GM18526 (cell line): ENCODE results near the gene FAM171A1.

Experiments used
- POLR2A ChIP-seq: IDR thresholded peaks from 3 replicates; pipeline ENCODE4 v1.6.1; 2011; ENCODE audit not compliant: insufficient read length; ENCODE audit errors: extremely low read depth

FAM171A1 gene

GRCh38 chr10:15290671-15291070 lies 80.4 kb downstream of the FAM171A1 start:
- TF ChIP-seq POLR2A: no peak

DNA sequence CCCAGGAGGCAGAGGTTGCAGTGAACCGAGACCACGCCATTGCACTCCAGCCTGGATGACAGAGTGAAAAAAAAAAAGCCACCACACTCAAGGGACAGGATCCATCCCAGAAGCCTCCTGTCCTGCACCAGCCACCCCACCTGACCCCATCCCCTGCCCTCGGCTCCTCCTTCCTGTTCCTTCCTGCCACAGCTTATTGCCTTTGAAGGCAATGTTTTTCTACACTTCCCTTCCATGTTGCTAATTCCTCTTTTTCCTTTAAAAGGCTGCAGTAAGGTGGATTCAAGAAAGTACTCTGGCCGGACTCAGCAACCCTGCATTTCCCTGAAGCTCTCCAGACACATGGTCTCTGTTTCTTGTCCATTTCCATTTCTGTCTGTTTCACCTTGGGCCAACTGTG lies 80.9 kb downstream of the FAM171A1 start:
- no peak for TF ChIP-seq POLR2A

GRCh38 chr10:15280974-15281373 lies 90.1 kb downstream of the FAM171A1 start:
- no peak for TF ChIP-seq POLR2A

DNA sequence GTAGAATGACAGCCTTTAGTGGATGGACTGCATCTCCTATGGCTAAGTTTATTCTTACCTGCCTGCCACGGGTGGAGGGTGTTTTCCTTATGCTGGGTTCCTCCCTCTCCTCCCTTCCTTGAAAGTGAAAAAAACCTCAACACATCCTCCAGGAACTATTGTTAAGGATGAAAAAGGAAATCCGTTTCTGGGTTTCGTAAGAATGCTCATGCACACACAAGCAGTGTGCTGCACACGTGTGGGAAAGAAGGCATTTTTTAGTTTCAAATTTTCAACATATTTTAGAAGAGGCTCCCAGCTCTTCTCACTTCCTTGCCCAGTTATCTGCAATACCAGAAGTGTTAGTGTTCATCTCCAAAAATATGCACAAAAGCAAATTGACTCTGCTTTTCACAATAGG lies 90.6 kb downstream of the FAM171A1 start:
- TF ChIP-seq POLR2A: no peak

- TF ChIP-seq POLR2A: no peak
These were observed 91.9 kb downstream of the FAM171A1 start for GRCh38 chr10:15279236-15279635.

DNA sequence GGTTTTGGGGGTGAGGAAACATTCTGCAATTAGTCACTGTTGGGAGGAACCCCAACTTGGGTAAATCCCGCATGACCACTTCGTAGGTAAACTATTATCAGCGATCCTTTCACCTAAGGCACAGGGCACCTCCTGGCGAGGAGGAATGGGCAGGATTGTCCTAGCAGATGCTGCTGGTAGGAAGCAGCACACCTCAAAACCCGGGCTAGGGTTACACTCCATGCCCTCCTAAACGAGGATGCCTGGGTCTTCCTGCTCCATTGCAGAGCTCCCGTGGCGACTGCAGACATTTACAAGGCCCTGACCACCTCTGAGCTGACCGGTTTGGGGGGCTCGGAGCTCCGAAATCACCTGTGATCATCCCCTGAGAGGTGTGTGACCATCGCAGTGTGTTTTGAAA lies 92.3 kb downstream of the FAM171A1 start:
- TF ChIP-seq POLR2A: no peak

DNA sequence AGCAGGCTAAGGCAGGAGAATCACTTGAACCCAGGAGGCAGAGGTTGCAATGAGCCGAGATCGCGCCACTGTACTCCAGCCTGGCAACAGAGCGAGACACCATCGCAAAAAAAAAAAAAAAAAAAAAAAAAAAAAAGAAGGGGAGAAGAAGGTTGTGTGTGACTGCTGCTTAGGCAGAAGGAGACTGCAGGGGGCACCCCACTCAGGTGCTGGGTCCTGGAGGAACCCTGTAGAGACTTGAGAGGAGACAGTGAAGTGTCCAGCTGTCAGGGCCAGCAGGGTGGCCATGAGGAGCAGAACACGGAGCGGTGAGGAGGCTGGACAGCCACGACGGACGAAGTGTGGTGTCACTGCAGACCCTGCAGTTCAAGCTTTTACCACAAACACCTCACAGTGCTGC lies 103.6 kb downstream of the FAM171A1 start:
- TF ChIP-seq POLR2A: no peak

DNA sequence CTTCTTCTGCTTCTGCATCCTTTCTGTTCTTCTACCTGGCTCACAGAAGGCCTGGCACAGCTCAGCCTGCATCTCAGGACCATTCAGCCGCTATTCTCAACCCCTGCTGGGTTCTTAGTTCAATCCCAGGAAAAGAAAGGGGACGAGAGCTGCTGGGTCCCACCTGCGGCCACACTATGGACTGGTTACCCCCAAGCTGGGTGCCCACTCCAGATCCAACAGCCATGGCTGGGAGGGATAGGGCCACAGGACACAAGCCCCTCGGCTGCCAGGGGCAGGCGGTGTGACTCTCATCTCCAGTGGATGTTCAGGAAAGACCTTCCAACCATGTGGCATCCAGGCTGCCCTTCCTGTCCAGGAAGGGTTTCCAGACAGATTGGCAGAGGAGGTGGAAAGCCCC lies 105.0 kb downstream of the FAM171A1 start:
- TF ChIP-seq POLR2A: no peak

DNA sequence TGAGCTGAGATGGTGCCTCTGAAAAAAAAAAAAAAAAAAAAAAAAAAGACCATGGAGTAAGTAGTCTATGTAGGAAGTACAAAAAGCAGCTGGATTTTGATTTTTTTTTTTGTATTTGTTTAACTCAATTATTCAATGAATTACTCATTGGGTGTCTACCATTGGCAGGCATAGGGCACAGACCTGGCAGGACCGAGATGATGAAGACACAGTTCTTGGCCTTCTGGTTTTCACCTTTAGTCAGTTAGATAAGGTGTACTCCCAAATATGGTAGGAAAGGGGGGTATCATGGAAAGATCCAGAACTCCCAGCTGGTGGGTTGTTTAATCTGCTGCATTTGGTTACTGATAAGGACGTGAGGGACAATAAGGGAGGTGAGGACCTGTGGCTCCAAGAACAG lies 105.5 kb downstream of the FAM171A1 start:
- TF ChIP-seq POLR2A: no peak

DNA sequence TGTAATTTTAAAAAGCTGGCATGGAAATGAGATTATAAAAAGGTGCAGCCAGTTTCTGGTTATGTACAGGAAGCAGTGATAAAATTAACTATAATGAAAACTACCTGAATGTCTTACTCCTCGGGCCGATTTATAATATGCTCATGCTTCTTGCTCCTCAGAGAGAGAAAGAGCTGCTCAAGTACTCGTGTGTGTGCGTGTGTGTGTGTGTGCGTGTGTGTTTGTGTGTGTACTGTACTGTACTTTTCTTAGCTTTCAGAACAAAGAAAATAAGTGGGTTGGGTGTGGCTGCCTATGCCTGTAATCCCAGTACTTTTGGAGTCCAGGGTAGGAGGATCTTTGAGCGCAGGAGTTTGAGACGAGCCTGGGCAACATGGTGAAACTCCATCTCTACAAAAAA lies 106.0 kb downstream of the FAM171A1 start:
- TF ChIP-seq POLR2A: no peak

GRCh38 chr10:15263657-15264323 lies 107.3 kb downstream of the FAM171A1 start:
- no peak for TF ChIP-seq POLR2A

DNA sequence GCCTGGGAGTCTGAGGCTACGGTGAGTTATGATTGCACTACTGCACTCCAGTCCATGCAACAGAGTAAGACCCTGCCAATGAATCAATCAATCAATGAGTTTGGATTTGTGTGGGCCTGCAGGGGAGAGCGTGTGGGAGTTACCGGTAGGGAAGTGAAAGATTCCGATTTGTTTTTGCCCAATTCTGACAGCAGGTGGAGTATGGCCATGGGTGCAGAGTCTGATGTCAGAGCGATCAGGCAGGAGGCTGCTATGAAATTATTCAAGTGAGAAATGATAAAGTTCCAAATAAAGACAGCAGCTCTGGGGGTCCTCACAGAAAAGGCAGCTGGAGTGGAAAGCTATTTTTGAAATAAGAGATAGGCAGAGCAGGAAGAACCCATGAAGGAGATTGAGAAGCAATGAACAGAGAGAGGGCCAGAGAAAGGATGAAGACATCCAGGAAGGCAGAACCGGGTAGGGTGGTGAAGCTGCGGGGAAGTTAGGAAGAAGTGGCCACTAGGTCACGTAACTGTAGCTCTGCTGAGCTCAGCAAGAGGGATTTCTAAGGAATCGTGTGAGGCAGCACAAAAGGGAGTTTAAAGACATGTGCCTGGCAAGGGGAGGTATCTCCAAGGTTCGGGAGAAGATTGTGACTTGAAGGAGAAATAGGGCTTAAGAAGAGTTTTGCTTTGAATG lies 108.9 kb downstream of the FAM171A1 start:
- no peak for TF ChIP-seq POLR2A

DNA sequence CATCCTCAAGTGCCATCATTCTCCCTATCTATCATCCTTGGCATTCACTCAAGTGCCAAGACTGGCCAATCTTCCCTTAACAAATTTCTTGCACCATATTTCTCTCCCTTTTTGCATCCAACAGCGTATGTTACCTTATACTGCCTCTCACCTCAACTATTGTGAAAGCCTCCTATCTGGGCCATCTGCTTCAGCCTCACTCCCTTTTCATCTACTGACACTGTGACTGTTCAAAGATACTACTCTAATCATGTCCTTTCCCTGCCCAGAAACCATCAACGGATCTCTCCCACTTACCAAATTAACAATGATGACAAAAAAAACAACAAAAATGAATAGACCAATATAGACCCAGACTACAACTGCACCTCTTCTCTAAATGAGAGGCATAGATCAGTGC lies 112.0 kb downstream of the FAM171A1 start:
- TF ChIP-seq POLR2A: no peak

- no peak for TF ChIP-seq POLR2A
These were observed 112.8 kb downstream of the FAM171A1 start for GRCh38 chr10:15258255-15258654.

GRCh38 chr10:15255961-15256360 lies 115.1 kb downstream of the FAM171A1 start:
- no peak for TF ChIP-seq POLR2A

DNA sequence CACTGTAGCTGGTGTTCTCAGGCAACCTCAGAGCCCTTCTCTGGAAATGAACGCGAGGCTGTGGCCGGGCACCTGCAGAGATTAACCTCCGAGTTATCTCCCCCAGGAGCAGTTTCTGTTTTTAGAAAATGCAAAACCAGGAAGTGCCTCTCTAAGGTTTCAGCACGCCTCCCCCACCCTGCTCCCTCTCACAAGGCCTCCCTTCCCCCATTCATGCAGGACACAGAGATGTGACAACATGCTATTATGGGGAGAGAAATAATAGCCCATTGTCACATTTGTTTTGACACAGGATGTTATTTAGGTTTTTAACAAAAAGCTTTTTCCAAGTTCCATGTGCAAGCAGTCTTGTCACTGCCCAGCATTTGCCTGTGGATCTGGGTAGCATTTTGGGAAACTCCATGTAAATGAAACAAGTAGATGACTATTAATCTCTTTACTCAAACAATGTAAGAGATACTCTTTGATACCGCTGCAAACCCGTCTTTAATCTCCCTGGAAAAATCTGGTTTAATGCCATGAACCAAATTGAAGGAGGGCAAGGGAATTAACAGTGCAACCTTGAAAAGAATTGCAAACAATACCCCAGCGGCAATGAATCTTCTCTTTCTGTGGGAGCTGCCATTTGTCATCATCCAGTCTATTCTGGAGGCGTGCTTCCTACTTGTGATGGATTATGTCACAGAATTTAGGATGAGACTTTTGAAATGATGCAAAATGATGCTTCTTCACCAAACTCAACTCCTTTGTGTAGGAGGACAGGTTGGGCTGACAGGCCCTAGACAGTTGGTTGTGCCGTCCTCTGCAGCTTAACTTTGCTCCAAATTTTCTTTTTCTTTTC lies 116.1 kb downstream of the FAM171A1 start:
- no peak for TF ChIP-seq POLR2A
